Heart right ventricle (tissue), 16 donors: Measurements from ENCODE around the gene KANSL1. TPM values are rescaled to one million over a fixed set of nuclear protein-coding genes. Genes with fewer than 3 reads are reported as not detected.

Experiments
- ATAC-seq, 8 donors: fragments of 200-7000 bp; cut with Tn5 transposase; one replicate each; pipeline ENCODE4 v1.9.1; 2020; ENCODE audit warnings: mild to moderate bottlenecking in 8 of 8, moderate library complexity in 8 of 8, moderate number of reproducible peaks in 1 of 8
- DNase-seq, 2 donors: peaks; one replicate each; pipeline ENCODE4 v3.0.0-alpha.2; 2020
- H3K27ac ChIP-seq, 10 donors: fragments of 200-600 bp; sonication (generic) in 2 of 10; one replicate each; pipeline versions ENCODE4 v1.5.0 to v1.8.0; 2020 to 2022; ENCODE audit warnings: mild to moderate bottlenecking in 3 of 10
- H3K27me3 ChIP-seq, 7 donors: fragments of 200-600 bp; one replicate each; pipeline ENCODE4 v1.8.0; 2021 to 2022; ENCODE audit warnings: mild to moderate bottlenecking in 2 of 7
- H3K36me3 ChIP-seq, 9 donors: fragments of 200-600 bp; sonication (generic) in 1 of 9; one replicate each; pipeline versions ENCODE4 v1.5.0 to v1.8.0; 2020 to 2022; ENCODE audit warnings: mild to moderate bottlenecking in 2 of 9
- H3K4me1 ChIP-seq, 9 donors: fragments of 200-600 bp; sonication (generic) in 1 of 9; one replicate each; pipeline versions ENCODE4 v1.5.0 to v1.8.0; 2020 to 2022; ENCODE audit warnings: mild to moderate bottlenecking in 4 of 9
- H3K4me3 ChIP-seq, 10 donors: fragments of 200-600 bp; sonication (generic) in 2 of 10; one replicate each; pipeline versions ENCODE4 v1.5.0 to v1.8.0; 2020 to 2022; ENCODE audit warnings: mild to moderate bottlenecking in 7 of 10, moderate library complexity in 2 of 10
- H3K9me3 ChIP-seq, 11 donors: fragments of 200-600 bp in 10 of 11; sonication (generic) in 2 of 11; one replicate each; pipeline versions ENCODE4 v1.5.0 to v1.8.0; 2013 to 2022; ENCODE audit warnings: mild to moderate bottlenecking in 2 of 11, control low read depth in 1 of 11, moderate library complexity in 1 of 11
- CTCF ChIP-seq, 9 donors: fragments of 200-600 bp; sonication (generic) in 2 of 9; IDR thresholded peaks; one replicate each; pipeline versions ENCODE4 v1.5.0 to v1.8.0; 2021 to 2022; ENCODE audit warnings: antibody characterized with exemption in 9 of 9, mild to moderate bottlenecking in 5 of 9, moderate library complexity in 1 of 9
- WGBS, 2 donors: extraction: QIAGEN DNeasy Blood & Tissue Kit; methylation state at CpG; one replicate each; pipeline ENCODE4 v1.1.7; 2013; ENCODE audit warnings: inconsistent platforms in 1 of 2; 5-methylcytosine and 5-hydroxymethylcytosine counted together
- intact Hi-C, 10 donors: fragments of 100-400 bp; cut with DNase I; formaldehyde crosslinking; loops; one replicate each; pipeline versions ENCODE4 v1.11.1 to v1.14.2; 2022
- polyA plus RNA-seq, 2 donors: library from polyadenylated mRNA; stranded (reverse); fragments of 200-250 nt; gene quantifications; one replicate each; pipeline ENCODE4 v1.2.3, GENCODE V29; 2013
- total RNA-seq, 10 donors: library from RNA; stranded (reverse); fragmentation: NEBNext Ultra II Directional in 3 of 10; extraction: Animal tissue kit (Norgen Biotek cat#: 25700) in 3 of 10; gene quantifications; one replicate each; pipeline versions ENCODE4 v1.2.1 to v1.2.4, GENCODE V29; 2021 to 2023
- donor health status: Arrhythmogenic right ventricular cardiomyopathy.
- donor health status: ischemic (EF 13 %, LVEDD 7.1; RV severe dilation, severe dysfunction).
- donor health status: healthy with polysubstance abuse.
- donor health status: DM: no; HTN: yes; CAD: no.
- donor health status: DM: no; HTN: no; CAD: no.
- donor health status: ischemic (EF 25% LVEDD 6.9; RV normal size, moderate dysfunction).
- donor health status: ischemic (EF 25% LVEDD 5.7; RV mildly dilated, moderate dysfunction).
- donor health status: healthy.
- donor health status: DM: yes; HTN: yes; CAD: no.
- donor health status: Ischemic cardiomyopathy.
- donor health status: ischemic (EF 35%, LVEDD 5.7; RV mildly dilated, moderate dysfunction).
- donor health status: nonischemic (EF 11% LVEDD 7.7; RV severe dilation, severe dysfunction).
- donor health status: DM: yes; HTN: yes; CAD: no.
- donor health status: PGD.
- donor health status: ischemic (EF 29% LVEDD 5.4; RV normal size, mild dysfunction).
- donor health status: nonischemic (EF 23%, LVEDD 6.1; RV moderate dilation, normal function).

The KANSL1 gene
- total and polyA plus RNA-seq, 12 donors, result 8.2 to 52.5 (median 41.1) TPM

GRCh38 chr17:46167267-46167666 lies 26.0 kb downstream of the KANSL1 start:
- Histone ChIP-seq H3K36me3 (peaks cover 0 to 45% (median 14%) of the 10 kb centered on the region in 9 donors), H3K27ac (no peak overlapping the region), H3K9me3 (no peaks in the 10 kb centered on the region), H3K4me3 (no peak overlapping the region), H3K27me3 (no peaks in the 10 kb centered on the region), H3K4me1 (peaks cover 19 to 99% (median 85%) of the 10 kb centered on the region in 9 donors)
- no peak for TF ChIP-seq CTCF (IDR thresholded peaks at IDR 0.05)
- intact Hi-C loops, result no loop called here
- no peak for DNase-seq
- WGBS, 2 donors, result 32 to 41% methylated on average over 2 of the region's 2 CpGs
- no peak for ATAC-seq

GRCh38 chr17:46166692-46167249 lies 26.5 kb downstream of the KANSL1 start:
- H3K4me3 ChIP-seq, result no peak overlapping the region
- H3K4me1 ChIP-seq, result peaks cover 16 to 99% (median 85%) of the 10 kb centered on the region in 9 donors
- intact Hi-C loops, result no loop called here
- peaks cover 0 to 47% (median 13%) of the 10 kb centered on the region in 9 donors for H3K36me3 ChIP-seq
- no peak for ATAC-seq
- no peaks in the 10 kb centered on the region for H3K9me3 ChIP-seq
- no peak for DNase-seq
- TF ChIP-seq CTCF (IDR thresholded peaks at IDR 0.05), result no peak
- H3K27ac ChIP-seq, result peak overlapping the region in 1 of 10 donors; percentile 1
- WGBS, 2 donors, result 14 to 26% methylated on average over 2 of the region's 2 CpGs
- no peaks in the 10 kb centered on the region for H3K27me3 ChIP-seq

GRCh38 chr17:46163929-46164594 lies 29.2 kb downstream of the KANSL1 start:
- peaks cover 0 to 21% (median 0%) of the 10 kb centered on the region in 9 donors for H3K36me3 ChIP-seq
- no peak overlapping the region for H3K27ac ChIP-seq
- H3K27me3 ChIP-seq, result no peaks in the 10 kb centered on the region
- H3K4me1 ChIP-seq, result peaks cover 13 to 94% (median 82%) of the 10 kb centered on the region in 9 donors
- ATAC-seq (no peak), DNase-seq (no peak)
- intact Hi-C loops, result no loop called here
- WGBS, 2 donors, result 51 to 55% methylated on average over 4 of the region's 4 CpGs
- no peak for TF ChIP-seq CTCF (IDR thresholded peaks at IDR 0.05)
- H3K9me3 ChIP-seq, result no peaks in the 10 kb centered on the region
- no peak overlapping the region for H3K4me3 ChIP-seq

- Histone ChIP-seq H3K9me3 (no peaks in the 10 kb centered on the region), H3K36me3 (peaks cover 0 to 14% (median 0%) of the 10 kb centered on the region in 9 donors), H3K4me1 (peaks cover 18 to 94% (median 85%) of the 10 kb centered on the region in 9 donors), H3K27me3 (no peaks in the 10 kb centered on the region), H3K27ac (peak overlapping the region in 1 of 10 donors; percentile 1), H3K4me3 (no peak overlapping the region)
- intact Hi-C loops, result no loop called here
- DNase-seq (no peak), ATAC-seq (no peak)
- no peak for TF ChIP-seq CTCF (IDR thresholded peaks at IDR 0.05)
- WGBS, 2 donors, result 76% methylated on average over 1 of the region's 1 CpG
Observed at GRCh38 chr17:46163316-46163715, 29.9 kb downstream of the KANSL1 start.
